Adipocyte (in vitro differentiated cells): Measurements from ENCODE around the gene CGB5.
A peak's percentile ranks its signal among the peaks of the same experiment; 100 is the strongest.
"Not testable (repeated sequence)": the region's sequence is repeated elsewhere in the genome, so short reads cannot be mapped to it uniquely, and the experiment has no call there.

ENCODE experiments used
- DNase-seq: peaks from one replicate; pipeline ENCODE4 v3.0.0-alpha.2; 2015; ENCODE audit warnings: low read depth
- H3K27me3 ChIP-seq: replicated peaks from 2 replicates; pipeline ENCODE4 v1.7.0; 2013; ENCODE audit warnings: mild to moderate bottlenecking, low read length, moderate library complexity; ENCODE audit not compliant: control insufficient read depth, insufficient read depth
- H3K36me3 ChIP-seq: 2 replicates; pipeline ENCODE4 v1.7.0; 2013; ENCODE audit warnings: low read length, mild to moderate bottlenecking, moderate library complexity; ENCODE audit not compliant: control insufficient read depth, insufficient read depth, severe bottlenecking
- H3K4me1 ChIP-seq: 2 replicates; pipeline ENCODE4 v1.7.0; 2013; ENCODE audit warnings: mild to moderate bottlenecking, low read length, moderate library complexity; ENCODE audit not compliant: control insufficient read depth, insufficient read depth
- H3K4me3 ChIP-seq: 2 replicates; pipeline ENCODE4 v1.7.0; 2013; ENCODE audit warnings: mild to moderate bottlenecking, low read length, moderate library complexity
- H3K9ac ChIP-seq: 2 replicates; pipeline ENCODE4 v1.7.0; 2013; ENCODE audit warnings: mild to moderate bottlenecking, low read length, moderate library complexity
- H3K9me3 ChIP-seq: 2 replicates; pipeline ENCODE4 v1.7.0; 2013; ENCODE audit warnings: mild to moderate bottlenecking, low read length, moderate library complexity; ENCODE audit not compliant: control insufficient read depth

CGB5 gene

GRCh38 chr19:49064029-49064629 lies 20.5 kb downstream of the CGB5 start:
- no peaks in the 10 kb centered on the region for H3K36me3 ChIP-seq
- DNase-seq: no peak
- peaks cover 5% of the 10 kb centered on the region for H3K9me3 ChIP-seq
- H3K27me3 ChIP-seq: peaks cover 45% of the 10 kb centered on the region
- no peak overlapping the region for H3K9ac ChIP-seq
- H3K4me3 ChIP-seq: no peak overlapping the region
- no peaks in the 10 kb centered on the region for H3K4me1 ChIP-seq

- H3K36me3 ChIP-seq: no peaks in the 10 kb centered on the region
- no peak within 1 kb of the TSS for H3K4me3 ChIP-seq
- H3K9me3 ChIP-seq: peaks cover 8% of the 10 kb centered on the region
- peak; percentile 42 for DNase-seq
- H3K4me1 ChIP-seq: no peaks in the 10 kb centered on the region
- peaks cover 43% of the 10 kb centered on the region for H3K27me3 ChIP-seq
- no peak within 1 kb of the TSS for H3K9ac ChIP-seq
Measured at GRCh38 chr19:49064768-49065611, 21.3 kb downstream of the CGB5 start, which contains the start of gene NTF4. NTF4 (minus strand) TSS chr19:49064818; CDS start chr19:49061997, 2,821 bp downstream.

- Histone ChIP-seq H3K4me1 (no peaks in the 10 kb centered on the region), H3K9me3 (peaks cover 8% of the 10 kb centered on the region), H3K9ac (no peak overlapping the region), H3K27me3 (peaks cover 44% of the 10 kb centered on the region), H3K36me3 (no peaks in the 10 kb centered on the region), H3K4me3 (no peak overlapping the region)
- no peak for DNase-seq
Measured at GRCh38 chr19:49065905-49066512, 22.4 kb downstream of the CGB5 start.

DNA sequence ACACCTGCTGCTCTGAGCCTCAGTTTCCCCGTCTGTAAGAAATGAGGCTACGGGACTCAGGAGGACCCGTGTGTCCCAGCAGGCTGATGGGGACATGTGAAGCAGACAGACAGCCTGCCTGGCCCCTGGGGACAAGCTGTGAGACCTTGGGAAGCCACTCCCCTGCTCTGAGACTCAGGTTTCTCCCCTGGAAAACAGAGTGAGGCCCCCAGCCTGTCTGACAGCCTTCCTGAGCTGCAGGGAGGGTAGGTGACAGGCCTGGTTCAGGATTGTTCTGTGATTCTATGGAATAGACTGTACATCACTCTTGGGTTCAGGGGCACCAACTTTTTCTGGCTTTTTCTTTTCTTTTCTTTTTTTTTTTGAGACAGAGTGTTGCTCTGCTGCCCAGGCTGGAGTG lies 23.9 kb downstream of the CGB5 start:
- no peak overlapping the region for H3K9ac ChIP-seq
- no peaks in the 10 kb centered on the region for H3K4me1 ChIP-seq
- no peaks in the 10 kb centered on the region for H3K36me3 ChIP-seq
- no peak for DNase-seq
- peaks cover 8% of the 10 kb centered on the region for H3K9me3 ChIP-seq
- H3K4me3 ChIP-seq: no peak overlapping the region
- peaks cover 48% of the 10 kb centered on the region for H3K27me3 ChIP-seq

DNA sequence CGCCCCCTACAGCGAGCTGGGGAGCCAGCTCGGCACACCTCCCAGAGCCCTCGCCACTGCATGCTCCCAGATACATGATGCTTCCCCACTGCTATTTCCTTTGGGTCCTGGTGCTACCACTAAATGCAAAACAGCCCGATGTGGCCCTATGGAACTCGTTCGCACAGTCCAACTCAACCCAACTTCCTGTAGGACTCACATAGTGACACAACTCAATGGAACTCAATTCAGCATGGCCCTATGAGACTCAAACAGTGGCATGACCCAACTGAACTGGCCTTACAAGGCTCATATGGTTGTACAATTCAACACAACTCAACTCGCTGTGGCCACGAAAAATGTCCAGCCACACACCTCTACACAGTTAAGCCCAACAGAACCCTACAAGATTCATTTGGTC lies 25.4 kb downstream of the CGB5 start:
- Histone ChIP-seq H3K9ac (no peak overlapping the region), H3K4me3 (no peak overlapping the region), H3K9me3 (peaks cover 8% of the 10 kb centered on the region), H3K4me1 (no peaks in the 10 kb centered on the region), H3K27me3 (peaks cover 55% of the 10 kb centered on the region), H3K36me3 (no peaks in the 10 kb centered on the region)
- DNase-seq: no peak

GRCh38 chr19:49070416-49070815 lies 26.8 kb downstream of the CGB5 start:
- Histone ChIP-seq H3K4me3 (no peak overlapping the region), H3K9me3 (peaks cover 8% of the 10 kb centered on the region), H3K27me3 (peaks cover 48% of the 10 kb centered on the region), H3K4me1 (no peaks in the 10 kb centered on the region), H3K36me3 (no peaks in the 10 kb centered on the region), H3K9ac (no peak overlapping the region)
- DNase-seq: no peak

DNA sequence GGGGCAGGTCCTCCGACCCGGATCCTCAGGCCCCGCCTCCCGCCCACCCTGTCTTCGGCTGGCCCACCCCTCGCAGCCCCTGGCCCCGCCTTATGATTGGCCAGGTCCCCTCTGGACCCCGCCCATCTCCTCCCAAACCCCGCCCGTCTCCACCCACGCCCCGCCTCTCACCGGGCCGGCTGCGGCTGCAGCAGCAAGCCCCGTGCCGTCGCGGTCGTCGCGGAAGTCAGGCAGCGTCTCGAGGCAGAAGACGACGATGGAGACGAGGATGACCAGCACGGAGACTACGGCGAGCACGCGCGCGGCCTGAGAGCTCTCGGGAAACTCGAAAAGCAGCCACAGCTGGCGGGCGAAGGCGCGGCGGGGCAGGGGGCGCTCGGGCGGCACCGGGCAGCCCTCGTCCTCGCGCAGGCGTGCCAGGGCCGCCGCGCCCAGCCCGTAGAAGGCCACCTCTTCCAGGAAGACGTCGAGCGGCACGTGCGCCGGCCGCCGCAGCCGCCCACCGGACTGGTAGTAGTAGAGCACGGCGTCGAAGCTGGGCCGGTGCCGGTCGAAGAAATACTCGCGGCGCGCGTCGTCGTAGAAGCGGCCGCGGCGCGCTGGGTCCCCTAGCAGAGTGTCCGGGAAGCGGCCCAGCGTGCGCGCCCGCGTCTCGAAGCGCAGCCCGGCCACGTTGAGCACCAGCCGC lies 28.4 kb downstream of the CGB5 start:
- Histone ChIP-seq H3K27me3 (peaks cover 38% of the 10 kb centered on the region), H3K9me3 (peaks cover 8% of the 10 kb centered on the region)

GRCh38 chr19:49073514-49074378 lies 30.1 kb downstream of the CGB5 start:
- H3K9ac ChIP-seq: no peak overlapping the region
- H3K27me3 ChIP-seq: peaks cover 30% of the 10 kb centered on the region
- no peaks in the 10 kb centered on the region for H3K36me3 ChIP-seq
- no peaks in the 10 kb centered on the region for H3K4me1 ChIP-seq
- no peak for DNase-seq
- no peak overlapping the region for H3K4me3 ChIP-seq
- H3K9me3 ChIP-seq: peaks cover 7% of the 10 kb centered on the region

More for the DNA sequence above, 28.4 kb downstream of the CGB5 start:
- H3K4me1 ChIP-seq: no peaks in the 10 kb centered on the region
- no peak overlapping the region for H3K4me3 ChIP-seq
- H3K36me3 ChIP-seq: no peaks in the 10 kb centered on the region
- DNase-seq: no peak
- no peak overlapping the region for H3K9ac ChIP-seq

GRCh38 chr19:49074869-49075268 lies 31.2 kb downstream of the CGB5 start:
- not testable (repeated sequence) for H3K9ac ChIP-seq, H3K9me3 ChIP-seq, H3K4me3 ChIP-seq, H3K36me3 ChIP-seq, H3K4me1 ChIP-seq
- peak; percentile 73 for DNase-seq
- peaks cover 25% of the 10 kb centered on the region for H3K27me3 ChIP-seq

- Histone ChIP-seq H3K9me3 (no peaks in the 10 kb centered on the region), H3K27me3 (no peaks in the 10 kb centered on the region), H3K9ac (no peak overlapping the region), H3K4me1 (peaks cover 3% of the 10 kb centered on the region), H3K4me3 (no peak overlapping the region), H3K36me3 (no peaks in the 10 kb centered on the region)
- no peak for DNase-seq
Measured at GRCh38 chr19:49080392-49080791, 36.7 kb downstream of the CGB5 start.
